NCI-H1436 treated with DMSO at 0.1 percent for 48 hours (cell line): ENCODE results near the gene TOR2A.

ENCODE experiments used
- DNase-seq: peaks from one replicate; lab custom pipeline; 2025; lab: John Stamatoyannopoulos, UW

The TOR2A gene

DNA sequence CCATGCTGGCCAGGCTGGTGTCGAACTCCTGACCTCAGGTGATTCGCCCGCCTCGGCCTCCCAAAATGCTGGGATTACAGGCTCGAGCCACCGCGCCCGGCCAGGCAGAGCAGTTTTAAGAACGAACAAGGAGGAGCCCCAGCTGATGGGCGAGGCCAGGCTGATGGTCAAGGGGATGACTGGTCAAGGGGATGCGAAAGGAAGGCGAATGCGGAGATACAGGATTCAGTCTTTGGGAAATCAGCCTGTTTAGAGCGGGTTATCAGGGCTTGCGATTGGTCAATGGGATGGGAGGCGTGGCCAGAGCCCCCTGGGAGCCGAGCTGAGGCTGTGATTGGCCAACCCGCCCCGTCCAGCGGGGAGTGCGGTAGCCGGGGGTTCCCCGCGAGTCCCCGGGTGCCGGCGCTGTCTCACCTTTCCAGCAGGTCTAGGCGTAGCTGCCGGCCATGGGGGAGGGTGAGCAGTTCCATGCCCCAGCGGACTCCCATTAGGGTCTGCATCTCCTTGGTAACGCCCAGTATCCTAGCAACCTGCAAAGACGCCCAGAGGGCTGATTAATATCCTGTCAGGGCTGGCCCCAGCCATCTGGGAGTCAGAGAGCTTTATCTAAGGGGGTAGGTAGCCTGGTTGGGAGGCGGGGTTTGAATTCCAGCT, 7.5 kb upstream of the TOR2A start:
- DNase-seq = peak; percentile 86

DNA sequence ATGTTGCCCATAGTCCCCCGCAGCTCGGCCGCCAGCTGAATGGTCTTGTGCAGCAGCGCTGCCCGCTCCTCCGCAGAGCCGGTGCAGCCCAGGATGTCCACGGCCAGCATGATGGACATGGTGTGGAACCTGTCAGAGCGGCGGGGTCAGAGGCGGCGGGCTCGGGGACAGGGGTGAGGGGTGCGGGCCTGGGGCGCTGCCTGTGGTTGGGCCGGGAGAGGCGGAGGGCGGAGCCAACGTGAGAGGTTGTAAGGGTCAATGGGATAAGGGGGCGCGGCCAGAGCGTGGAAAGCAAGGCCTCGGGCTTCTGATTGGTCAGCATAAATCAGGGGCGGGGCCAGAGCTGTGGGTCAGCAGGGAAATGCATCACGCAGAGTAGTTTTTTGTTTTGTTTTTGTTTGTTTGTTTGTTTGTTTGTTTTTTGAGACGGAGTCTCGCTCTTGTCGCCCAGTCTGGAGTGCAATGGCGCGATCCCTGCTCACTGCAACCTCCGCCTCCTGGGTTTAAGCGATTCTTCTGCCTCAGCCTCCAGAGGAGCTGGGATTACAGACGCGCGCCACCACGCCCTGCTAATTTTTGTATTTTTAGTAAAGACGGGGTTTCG, 6.8 kb upstream of the TOR2A start:
- DNase-seq = no peak

DNA sequence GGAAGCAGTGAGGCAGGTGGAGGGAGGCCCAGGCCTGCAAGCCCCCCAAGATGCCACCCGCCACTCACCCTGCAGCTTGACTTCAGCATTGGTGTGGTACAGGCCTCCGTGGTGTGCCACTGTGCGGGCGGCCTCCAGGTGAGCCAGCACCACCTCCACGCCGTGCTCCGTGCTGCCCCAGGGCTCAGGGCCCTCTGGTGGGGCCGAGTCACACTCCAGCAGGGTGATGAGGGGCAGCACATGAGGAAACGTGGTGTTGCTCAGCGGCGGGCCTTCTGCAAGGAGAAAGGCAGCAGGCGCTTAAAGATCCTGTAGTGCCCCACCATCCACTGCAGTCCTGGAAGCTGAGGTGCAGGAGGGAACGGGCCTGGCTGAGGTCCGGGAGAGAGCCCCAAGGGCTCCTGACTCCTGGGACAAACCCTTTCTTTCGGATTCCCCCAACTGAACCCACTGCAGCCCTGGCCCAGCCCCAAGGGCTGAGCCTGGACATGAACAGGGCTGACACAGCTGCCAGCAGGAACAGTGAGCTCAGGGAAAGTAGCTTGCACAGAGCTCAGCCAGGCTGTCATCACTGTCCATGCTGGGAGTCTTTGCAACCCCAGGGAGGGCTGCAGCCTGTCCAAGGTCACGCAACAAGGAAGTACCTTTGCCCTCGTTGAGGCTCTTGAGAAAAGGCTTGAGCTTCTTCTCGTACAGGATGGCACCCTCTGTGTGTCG, 4.7 kb upstream of the TOR2A start:
- no peak for DNase-seq

DNA sequence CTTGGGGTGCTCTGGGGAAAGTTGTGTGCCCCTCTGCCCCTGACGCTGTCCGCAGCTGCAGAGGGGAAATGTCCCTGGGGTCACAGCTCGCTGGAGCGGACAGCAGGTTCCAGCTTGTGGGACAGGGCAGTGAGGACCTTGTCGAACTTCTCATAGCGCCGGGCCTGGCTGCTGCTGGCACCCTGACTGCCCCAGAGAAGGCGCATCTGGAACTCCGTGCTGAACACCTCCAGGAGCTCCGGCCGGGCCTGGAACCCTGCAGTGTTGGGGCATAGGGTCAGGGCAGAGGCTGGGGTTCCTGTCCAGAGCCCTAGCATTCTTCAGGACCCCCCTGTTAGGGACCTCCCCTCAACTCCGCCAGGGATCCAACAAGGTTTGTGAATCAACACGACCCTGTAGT, 3.6 kb upstream of the TOR2A start:
- no peak for DNase-seq

DNA sequence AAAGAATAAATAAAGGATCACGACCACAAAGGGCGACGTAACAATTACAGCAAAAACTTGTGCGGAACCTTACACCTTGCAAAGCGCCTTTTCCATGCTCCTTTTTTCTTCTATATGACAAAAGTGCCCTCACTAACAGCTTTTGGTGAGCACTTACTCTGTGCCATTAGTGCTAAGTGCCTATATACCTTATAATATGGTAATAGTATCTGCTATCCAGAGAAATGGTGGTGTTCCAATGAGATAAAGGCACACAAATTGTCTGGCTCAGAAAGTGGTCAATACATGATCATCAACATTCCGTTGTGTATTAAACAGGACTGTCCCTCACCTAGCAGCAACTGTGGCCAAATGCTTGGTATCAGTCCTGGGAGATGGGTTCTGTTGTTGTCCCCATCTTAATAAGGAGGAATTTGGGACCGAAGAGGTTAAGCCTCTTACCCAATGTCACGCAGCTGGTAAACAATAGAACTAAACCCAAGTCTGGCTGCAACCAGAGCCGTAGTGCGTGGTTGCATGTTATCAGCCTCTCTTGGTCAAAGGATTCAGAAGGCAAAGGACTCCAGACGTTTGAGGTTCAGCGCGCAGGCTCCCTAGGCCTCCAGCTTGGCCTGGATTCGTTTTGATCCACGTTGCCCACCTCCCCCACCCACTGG, 564 bp upstream of the TOR2A start:
- DNase-seq = no peak

DNA sequence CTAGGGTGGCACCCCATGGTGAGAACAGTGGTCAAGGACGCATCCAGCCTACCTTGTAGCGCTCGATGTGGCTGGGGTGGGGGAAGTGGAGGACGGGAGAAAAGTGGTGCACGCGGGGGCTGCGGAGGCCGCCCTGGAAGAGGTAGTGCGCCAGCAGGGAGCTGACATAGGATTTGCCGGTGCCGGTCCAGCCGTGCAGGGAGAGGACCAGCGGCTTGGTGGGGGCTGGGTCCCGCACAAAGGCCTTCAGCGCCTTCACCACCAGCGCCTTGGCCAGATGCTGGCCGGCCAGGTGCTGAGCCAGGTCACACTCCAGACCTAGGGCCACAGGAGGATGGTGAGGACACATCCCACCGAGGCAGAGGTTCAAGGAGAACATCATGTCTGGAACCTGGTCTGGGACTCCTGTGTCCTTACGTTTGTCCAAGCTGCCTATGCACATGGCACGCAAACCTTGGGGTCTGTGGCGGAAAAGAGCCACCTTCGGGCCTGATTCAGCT, 797 bp downstream of the TOR2A start:
- DNase-seq = no peak

DNA sequence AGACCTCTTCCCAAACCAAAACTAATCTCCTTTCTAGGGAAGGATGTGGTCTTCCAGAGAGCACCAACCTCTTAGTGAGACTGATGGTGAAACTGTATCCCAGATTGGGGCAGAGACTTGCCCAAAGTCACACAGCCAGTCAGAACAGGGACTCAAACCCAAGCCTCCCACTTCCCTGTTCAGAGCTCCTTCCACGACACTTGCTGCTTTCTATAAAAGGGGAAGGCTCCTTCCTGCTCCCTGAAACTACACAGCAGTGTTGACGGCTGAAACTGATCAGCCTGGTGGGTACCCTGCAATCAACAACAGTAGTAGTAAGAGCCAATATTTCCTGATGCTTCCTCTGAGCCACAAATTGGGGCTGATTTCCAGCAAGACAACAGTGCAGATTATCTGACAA, 1.5 kb downstream of the TOR2A start:
- DNase-seq = no peak

DNA sequence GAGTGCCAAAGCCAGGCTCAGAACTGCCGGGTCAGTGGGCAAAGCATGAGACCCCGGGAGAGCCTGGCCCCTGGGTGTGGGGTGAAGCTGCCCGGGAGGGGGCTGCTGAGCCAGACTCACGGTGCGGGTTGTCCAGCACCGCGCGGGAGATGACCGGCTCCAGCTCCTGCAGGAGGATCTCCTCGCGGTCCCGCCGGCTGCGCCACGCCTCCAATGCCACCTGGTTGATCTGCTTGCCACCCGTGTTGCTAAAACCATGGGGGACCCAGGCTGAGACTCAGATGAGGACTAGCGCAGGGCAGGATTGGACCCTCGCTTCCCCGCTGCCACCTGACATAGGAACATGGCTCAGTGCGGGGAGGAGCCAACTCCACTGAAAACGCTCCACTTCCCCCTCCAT, 2.6 kb downstream of the TOR2A start:
- DNase-seq = no peak

DNA sequence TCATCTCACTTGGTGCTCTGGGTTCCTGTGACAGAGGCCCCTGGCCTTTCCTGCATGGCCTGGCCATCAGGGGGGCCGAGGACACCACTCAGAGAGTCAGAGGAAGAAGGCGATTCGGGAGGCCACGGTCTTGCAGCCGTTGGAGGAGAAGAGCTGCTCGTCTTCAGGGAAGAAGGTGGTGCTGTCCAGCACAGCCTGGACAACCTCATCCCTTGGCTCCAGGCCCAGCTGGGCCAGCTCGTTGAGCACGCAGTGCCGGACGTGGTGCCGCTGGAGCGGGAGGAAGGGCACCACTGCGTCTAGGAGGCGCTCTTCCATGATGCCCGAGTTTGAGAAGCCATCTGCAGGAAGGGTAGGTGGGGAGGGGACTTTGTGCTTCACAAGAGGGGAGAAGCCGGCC, 3.2 kb downstream of the TOR2A start:
- DNase-seq = no peak

DNA sequence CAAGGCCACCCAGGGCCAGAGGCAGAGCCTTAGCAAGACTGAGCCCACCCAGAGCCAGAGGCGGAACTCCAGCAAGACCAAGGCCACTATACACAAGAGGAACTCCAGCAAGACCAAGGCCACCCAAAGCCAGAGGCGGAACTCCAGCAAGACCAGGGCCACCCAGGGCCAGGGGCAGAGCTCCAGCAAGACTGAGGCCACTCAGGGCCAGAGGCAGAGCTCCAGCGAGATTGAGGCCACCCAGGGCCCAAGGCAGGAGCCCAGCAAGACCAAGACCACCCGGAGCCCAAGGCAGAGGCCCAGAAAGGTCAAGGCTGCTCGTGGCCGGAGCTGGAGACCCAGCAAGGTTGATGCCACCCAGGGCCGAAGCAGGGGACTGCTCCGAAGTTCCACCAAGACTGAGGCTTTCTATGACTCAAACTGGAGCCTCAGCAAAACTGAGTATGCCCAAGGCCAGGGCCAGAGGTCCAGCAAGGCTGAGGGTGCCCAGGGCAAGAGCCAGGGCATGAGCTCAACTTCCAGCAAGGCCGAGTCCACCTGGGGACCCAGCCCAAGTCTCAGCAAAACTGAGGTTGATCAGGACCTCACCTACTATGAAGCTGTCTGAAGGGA, 4.2 kb downstream of the TOR2A start:
- DNase-seq = no peak

DNA sequence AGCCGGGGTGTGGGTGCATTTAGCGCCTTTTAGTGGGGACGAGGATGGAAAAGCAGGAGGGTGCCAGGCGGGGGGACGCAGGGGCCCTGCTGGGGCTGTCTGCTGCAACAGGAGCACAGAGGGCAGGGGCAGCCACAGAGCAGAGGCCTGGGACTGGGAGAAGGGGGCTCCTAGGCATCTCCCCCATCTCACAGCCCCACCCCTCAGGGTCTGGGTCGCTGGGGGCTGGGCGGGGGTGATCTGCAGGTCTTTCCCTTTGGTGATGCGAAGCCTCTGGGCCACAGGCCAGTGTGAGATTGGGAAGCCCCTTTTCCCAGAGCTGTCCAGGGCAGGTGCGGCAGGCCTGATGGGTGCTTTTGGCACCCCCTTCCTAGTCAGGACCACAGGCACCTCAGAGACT, 4.8 kb downstream of the TOR2A start:
- no peak for DNase-seq

DNA sequence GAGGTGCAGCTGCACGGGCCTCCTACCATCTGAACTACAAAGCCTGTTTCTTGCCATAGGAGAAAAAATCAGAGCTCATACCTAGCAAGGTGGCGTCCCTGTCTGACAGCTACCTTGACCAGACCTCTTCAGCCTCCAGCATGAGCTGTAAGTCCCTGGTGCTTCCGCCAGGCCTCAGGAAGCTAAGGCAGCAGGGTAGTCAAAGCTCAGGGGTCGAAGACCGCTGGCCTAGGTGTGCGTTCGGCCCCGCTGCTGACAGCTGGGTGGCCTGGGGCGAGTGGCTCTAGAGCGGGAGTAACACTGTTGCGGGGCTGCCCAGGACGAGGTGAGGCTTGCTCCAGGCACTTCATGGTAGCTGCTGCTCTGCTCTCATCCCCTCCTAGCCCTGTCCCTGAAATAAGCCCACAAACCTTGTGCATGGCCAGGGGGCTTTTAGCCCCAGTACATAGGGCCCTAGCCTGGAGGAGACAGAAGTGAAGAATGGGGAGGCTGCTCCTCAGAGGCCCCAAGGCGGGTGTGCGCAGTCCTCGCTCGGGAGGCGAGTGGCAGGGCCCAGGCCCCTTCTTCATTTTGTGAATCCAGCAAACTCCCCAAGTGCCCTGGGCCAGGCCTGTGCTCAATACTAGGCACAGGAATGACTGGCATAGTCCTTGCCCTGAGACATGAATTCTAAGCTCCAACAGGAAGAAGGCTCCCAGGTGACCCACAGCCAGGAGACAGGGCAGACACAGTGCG, 5.4 kb downstream of the TOR2A start:
- DNase-seq = no peak

DNA sequence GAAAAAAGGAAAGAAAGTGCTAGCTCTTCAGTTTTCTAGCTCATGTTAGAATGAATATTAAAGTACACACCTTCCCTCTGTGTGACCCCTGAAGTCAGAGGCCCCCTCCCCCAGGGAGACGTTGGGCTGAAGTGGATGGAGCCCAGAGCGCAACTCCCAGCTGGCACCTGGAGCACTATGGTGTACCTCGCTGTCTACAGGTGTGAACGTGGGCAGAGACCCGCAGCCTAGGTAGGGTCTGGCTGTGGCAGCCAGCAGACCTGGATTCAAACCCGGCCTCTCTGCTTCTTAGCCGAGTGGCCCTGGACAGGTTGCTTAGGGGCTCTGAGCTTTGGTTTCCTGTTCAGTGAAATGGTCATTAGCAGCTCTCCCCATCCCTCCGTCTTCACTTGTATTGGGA, 6.3 kb downstream of the TOR2A start:
- no peak for DNase-seq

DNA sequence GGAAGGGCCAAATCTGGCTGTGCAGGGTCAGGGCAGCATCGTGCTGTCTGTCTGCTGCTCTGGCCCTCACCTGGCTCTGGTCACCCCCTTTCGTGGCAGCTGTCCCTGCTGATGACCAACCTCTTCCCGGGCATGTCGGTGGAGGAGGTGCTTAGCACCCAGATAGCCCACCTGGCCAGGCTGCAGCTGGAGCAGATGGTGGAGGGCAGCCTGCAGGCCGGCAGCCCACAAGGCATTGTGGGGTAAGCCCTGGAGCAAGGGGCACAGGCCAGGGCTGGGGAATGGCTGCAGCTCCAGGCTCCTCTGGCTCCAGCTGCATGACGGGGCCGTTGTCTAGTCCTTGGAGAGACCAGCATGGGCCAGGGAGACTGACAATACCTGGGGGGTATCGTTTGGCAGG, 8.2 kb downstream of the TOR2A start:
- no peak for DNase-seq

DNA sequence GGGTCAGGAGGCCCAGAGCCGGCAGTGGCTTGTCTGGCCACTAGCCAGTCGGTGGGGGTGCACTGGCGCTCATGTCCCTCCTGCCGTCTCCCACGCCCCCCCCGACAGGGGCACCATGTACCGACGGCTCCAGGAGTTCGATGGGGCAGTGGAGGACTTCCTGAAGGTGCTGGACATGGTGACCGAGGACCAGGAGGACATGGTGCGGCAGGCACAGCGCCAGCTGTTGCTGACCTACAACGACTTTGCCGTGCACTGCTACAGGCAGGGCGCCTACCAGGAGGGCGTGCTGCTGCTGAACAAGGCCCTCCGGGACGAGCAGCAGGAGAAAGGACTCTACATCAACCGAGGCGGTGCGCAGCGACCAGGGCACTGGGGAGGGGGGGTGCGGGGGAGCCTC, 11.1 kb downstream of the TOR2A start:
- no peak for DNase-seq

DNA sequence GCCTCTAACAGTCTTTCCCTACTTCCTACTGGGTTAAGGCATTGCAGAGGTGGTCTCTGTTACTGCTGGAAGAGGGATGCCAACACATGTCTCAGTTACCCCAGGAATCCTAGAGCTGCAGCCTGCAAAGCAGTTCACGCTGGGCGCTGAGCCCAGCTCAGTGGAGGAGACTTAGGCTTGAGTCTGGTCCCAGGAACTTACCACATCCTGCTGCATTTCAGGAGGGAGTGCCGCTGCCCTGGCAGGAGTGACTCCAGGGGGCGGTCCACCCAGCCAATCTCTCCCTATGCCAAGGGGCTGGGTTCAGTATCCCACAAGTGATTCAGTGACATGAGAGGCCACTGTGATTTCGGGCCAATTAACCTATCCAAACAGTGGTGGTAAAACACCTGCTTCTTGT, 11.7 kb downstream of the TOR2A start:
- no peak for DNase-seq

DNA sequence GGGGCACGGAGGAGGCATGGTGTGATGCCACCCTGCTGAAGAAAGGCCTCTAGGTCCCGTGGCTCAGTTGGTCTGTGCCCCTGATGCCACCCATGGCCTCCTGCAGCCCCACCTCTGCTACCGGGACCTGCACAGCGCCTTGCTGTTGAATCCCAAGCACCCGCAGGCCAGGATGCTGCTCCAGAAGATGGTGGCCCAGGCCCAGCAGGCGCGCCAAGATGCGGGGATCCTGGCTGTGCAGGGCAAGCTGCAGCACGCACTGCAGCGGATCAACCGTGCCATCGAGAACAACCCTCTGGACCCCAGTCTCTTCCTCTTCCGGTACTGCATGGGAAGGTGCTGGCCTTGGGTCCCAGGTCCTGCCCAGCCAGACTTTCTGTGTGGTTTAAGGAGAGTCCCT, 12.1 kb downstream of the TOR2A start:
- no peak for DNase-seq

DNA sequence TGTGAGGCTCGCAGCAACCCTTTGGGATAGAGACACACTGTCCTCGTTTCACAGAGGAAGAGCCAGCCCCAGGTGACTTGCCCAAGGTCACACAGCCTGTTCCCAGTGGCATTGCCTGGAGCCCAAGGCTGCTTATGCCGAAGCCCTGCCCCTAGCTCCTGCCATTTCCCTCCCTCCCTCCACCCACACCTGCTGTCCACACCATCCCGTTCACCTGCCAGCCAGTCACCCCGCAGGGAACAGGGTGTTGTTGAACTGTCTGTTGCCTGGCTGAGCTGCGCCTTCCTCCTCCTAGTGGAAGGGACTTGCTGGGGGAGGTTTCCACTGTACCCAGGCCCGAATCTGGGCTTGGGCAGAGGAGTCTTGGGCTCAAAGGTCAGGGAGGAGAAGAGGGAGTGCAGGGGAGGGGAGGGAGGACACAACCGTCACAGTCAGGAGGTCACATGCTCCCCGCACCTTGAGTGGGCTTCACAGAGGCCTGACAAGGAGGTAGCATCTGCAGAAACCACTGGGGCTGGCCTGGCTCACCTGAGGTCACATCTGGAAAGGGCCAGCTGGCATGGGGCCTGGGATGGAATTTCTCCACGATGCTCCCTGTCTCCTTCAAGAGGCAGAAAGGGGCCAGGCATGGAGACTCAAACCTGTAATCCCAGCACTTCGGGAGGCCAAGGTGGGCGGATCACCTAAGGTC, 12.9 kb downstream of the TOR2A start:
- no peak for DNase-seq

DNA sequence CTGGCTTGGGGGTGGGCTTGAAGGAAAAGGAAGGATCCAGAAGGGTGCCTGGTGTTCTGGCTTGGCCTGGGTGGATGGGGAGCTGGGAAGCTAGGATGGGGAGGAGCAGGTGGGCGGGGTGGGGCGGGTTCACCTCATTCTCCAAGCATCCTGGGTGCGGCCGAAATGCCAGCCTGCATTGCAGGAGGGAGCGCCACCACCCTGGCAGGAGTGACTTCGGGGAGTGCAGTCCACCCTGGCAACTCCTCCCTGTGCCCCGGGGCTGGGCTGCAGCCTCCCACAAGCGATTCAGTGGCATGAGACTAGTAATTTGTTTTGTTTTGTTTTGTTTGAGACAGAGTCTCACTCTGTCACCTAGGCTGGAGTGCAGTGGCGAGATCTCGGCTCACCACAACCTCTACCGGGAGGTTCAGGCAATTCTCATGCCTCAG, 13.7 kb downstream of the TOR2A start:
- DNase-seq = no peak

DNA sequence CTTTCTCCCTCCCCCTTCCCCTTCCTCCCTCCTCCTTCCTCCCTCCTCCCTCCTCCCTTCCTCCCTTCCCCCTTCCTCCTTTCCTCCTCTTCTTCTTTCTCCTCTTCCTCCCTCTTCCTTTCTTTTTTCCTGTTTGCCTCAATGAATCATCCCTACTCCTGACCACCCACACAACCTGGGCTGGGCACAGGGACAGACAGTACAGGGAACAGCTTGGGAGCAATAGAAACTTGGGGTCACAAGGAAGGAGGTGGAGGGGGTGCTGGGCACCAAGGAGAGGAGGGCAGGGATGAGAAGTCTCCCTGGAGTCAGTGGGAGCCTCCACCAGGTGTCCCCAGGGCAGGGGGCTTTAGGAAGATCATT, 14.2 kb downstream of the TOR2A start:
- DNase-seq = no peak
